SK-N-SH treated with all-trans-retinoic acid at 6 μM for 48 hours (cell line): ENCODE measurements around the gene NPFF.

ENCODE experiments used
- BACH2 ChIP-seq: fragments of 250-450 bp; sonication (Bioruptor Pico); IDR thresholded peaks from 2 replicates; pipeline ENCODE4 v1.9.0; 2021; ENCODE audit warnings: mild to moderate bottlenecking, borderline replicate concordance
- CSDC2 ChIP-seq: fragments of 250-450 bp; sonication (Bioruptor Pico); IDR thresholded peaks from 2 replicates; pipeline ENCODE4 v1.5.0; 2020; ENCODE audit warnings: mild to moderate bottlenecking, moderate library complexity
- OSR1 ChIP-seq: fragments of 250-450 bp; sonication (Bioruptor Pico); IDR thresholded peaks from 2 replicates; pipeline ENCODE4 v1.8.0; 2022; ENCODE audit warnings: moderate library complexity, mild to moderate bottlenecking, inconsistent platforms
- PATZ1 ChIP-seq: fragments of 250-450 bp; sonication (Bioruptor Pico); IDR thresholded peaks from 2 replicates; pipeline ENCODE4 v1.8.0; 2020; ENCODE audit warnings: mild to moderate bottlenecking, moderate library complexity, borderline replicate concordance
- RARB ChIP-seq: fragments of 250-450 bp; sonication (Bioruptor Pico); IDR thresholded peaks from 2 replicates; pipeline ENCODE4 v1.8.0; 2021; ENCODE audit warnings: mild to moderate bottlenecking, moderate library complexity

- TF ChIP-seq RARB (no peak), BACH2 (no peak), OSR1 (no peak), PATZ1 (CRISPR knock-in tag) (no peak), CSDC2 (CRISPR knock-in tag) (no peak)
Observed at GRCh38 chr12:53524476-53524875, 17.2 kb upstream of the NPFF start.
